Pancreas (tissue), 10 donors: ENCODE measurements around the gene TPP1. TPM values are rescaled to one million over a fixed set of nuclear protein-coding genes. Genes with fewer than 3 reads are reported as not detected.

Experiments used
- ATAC-seq, 4 donors: fragments of 200-7000 bp; cut with Tn5 transposase; one replicate each; pipeline versions ENCODE4 v1.8.0 to v1.9.1; 2020; ENCODE audit warnings: mild to moderate bottlenecking in 4 of 4, moderate library complexity in 4 of 4
- DNase-seq, 6 donors: peaks; one replicate each; pipeline ENCODE4 v3.0.0-alpha.2; 2020
- FAIRE-seq: peaks from 2 replicates; lab custom pipeline; 2012; peaks lifted over from hg19 to GRCh38; lab: Jason Lieb, UNC
- H3K27ac ChIP-seq, 4 donors: fragments of 200-600 bp; sonication (generic); 1 replicate in 3 of 4; 2 replicates in 1 of 4; pipeline versions ENCODE4 v1.5.0 to v1.8.0; 2020
- H3K27me3 ChIP-seq, 4 donors: fragments of 200-600 bp; one replicate each; pipeline ENCODE4 v1.8.0; 2021
- H3K36me3 ChIP-seq, 3 donors: fragments of 200-600 bp; sonication (generic) in 1 of 3; one replicate each; pipeline versions ENCODE4 v1.5.0 to v1.8.0; 2020 to 2021
- H3K4me1 ChIP-seq, 3 donors: fragments of 200-600 bp; one replicate each; pipeline ENCODE4 v1.8.0; 2021
- H3K4me3 ChIP-seq, 4 donors: fragments of 200-600 bp; sonication (generic) in 2 of 4; one replicate each; pipeline versions ENCODE4 v1.5.0 to v1.8.0; 2020 to 2021
- H3K9me3 ChIP-seq, 4 donors: fragments of 200-600 bp; one replicate each; pipeline ENCODE4 v1.8.0; 2021
- WGBS, 2 donors: extraction: QIAGEN DNeasy Blood & Tissue Kit; methylation state at CpG; one replicate each; pipeline ENCODE4 v1.1.7; 2013; 5-methylcytosine and 5-hydroxymethylcytosine counted together
- intact Hi-C, 3 donors: fragments of 100-400 bp; cut with DNase I; formaldehyde crosslinking; loops; one replicate each; pipeline versions ENCODE4 v1.11.1 to v1.14.2; 2022
- polyA plus RNA-seq, 2 donors: library from polyadenylated mRNA; stranded (reverse); fragments of 200-250 nt; gene quantifications; one replicate each; pipeline ENCODE4 v1.2.3, GENCODE V29; 2013
- total RNA-seq, 6 donors: library from RNA; stranded (reverse); fragmentation: NEBNext Ultra II Directional in 4 of 6; extraction: Animal tissue kit (Norgen Biotek cat#: 25700) in 4 of 6; gene quantifications; one replicate each; pipeline versions ENCODE4 v1.2.1 to v1.2.4, GENCODE V29; 2021 to 2023
- TF ChIP-seq, protein P1 (sequence below), 4 donors: fragments of 200-600 bp; sonication (generic) in 3 of 4; IDR thresholded peaks; one replicate each; pipeline versions ENCODE4 v1.5.0 to v1.8.0; 2021; ENCODE audit warnings: antibody characterized with exemption in 4 of 4
- donor health status: healthy with polysubstance abuse.
- donor health status: DM: no; HTN: no; CAD: no; lungs with moderate emphysema.
- donor health status: DM: no; HTN: no; CAD: no.
- donor health status: control.
- donor health status: control.
- donor health status: Bipolar disorder and iron deficiency.
- donor health status: DM: yes; HTN: yes; CAD: no.
- donor health status: DM: no; HTN: no; CAD: no.
- donor health status: DM: no; HTN: no; CAD: no.
- donor health status: DM: yes; HTN: yes; CAD: no.

TPP1 gene
- total and polyA plus RNA-seq, 8 donors = 19.6 to 88.6 (median 24.6) TPM

DNA sequence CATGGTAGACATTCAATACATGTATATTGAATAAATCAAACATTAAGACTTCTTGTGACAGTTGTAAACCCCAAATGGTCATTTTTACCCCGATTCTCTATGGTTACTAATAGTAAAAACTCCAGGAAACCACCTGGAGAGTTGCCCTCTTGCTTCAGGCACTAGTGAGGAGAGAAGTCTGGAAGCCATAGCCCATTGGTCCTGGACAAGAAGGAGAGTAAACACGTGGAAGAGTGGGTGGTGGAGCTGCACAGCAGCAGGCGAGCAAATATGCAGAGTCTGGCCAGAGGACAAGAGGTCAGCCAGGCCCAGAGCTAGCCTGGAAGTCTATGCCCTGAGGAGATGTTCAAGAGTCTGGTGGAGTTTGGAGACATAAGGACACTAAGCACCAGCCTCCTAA is 18.6 kb upstream of the TPP1 start:
- Histone ChIP-seq H3K9me3 (no peaks in the 10 kb centered on the region), H3K4me1 (peaks cover 0 to 21% (median 18%) of the 10 kb centered on the region in 3 donors), H3K4me3 (no peak overlapping the region), H3K27ac (no peak overlapping the region), H3K27me3 (no peaks in the 10 kb centered on the region), H3K36me3 (no peaks in the 10 kb centered on the region)
- intact Hi-C loops = no loop called here
- ATAC-seq (peak in 3 of 4 donors; percentile 40 to 89 (median 75)), DNase-seq (peak in 3 of 6 donors; percentile 10 to 61 (median 15)), FAIRE-seq (no peak)
- TF ChIP-seq, protein P1, sequence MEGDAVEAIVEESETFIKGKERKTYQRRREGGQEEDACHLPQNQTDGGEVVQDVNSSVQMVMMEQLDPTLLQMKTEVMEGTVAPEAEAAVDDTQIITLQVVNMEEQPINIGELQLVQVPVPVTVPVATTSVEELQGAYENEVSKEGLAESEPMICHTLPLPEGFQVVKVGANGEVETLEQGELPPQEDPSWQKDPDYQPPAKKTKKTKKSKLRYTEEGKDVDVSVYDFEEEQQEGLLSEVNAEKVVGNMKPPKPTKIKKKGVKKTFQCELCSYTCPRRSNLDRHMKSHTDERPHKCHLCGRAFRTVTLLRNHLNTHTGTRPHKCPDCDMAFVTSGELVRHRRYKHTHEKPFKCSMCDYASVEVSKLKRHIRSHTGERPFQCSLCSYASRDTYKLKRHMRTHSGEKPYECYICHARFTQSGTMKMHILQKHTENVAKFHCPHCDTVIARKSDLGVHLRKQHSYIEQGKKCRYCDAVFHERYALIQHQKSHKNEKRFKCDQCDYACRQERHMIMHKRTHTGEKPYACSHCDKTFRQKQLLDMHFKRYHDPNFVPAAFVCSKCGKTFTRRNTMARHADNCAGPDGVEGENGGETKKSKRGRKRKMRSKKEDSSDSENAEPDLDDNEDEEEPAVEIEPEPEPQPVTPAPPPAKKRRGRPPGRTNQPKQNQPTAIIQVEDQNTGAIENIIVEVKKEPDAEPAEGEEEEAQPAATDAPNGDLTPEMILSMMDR (IDR thresholded peaks at IDR 0.05) = no peak
- WGBS, 2 donors = 11 to 12% methylated on average over 3 of the region's 3 CpGs

DNA sequence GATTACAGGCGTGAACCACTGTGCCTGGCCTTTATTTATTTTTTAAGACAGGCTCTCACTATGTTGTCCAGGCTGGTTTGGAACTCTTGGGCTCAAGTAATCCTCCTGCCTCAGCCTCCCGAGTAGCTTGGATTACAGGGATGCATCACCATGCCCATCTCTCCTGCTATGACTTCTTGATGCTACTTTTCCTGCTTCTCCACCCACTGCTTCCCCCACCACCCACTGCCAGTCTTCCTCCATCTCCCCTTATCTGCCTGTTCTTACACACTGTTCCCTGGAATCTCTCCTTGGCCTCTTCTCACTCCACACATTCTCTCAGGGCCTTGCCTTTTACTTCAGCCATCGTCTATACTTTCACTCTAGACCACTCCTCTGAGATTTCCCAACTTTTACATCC is 17.3 kb upstream of the TPP1 start:
- Histone ChIP-seq H3K4me1 (peaks cover 0 to 21% (median 18%) of the 10 kb centered on the region in 3 donors), H3K9me3 (no peaks in the 10 kb centered on the region), H3K27me3 (no peaks in the 10 kb centered on the region), H3K36me3 (no peaks in the 10 kb centered on the region), H3K27ac (peak overlapping the region in 3 of 4 donors; percentile 14 to 67 (median 60)), H3K4me3 (no peak overlapping the region)
- DNase-seq (no peak), ATAC-seq (no peak), FAIRE-seq (no peak)
- TF ChIP-seq, protein P1 (IDR thresholded peaks at IDR 0.05) = no peak
- intact Hi-C loops = no loop called here
- 88 to 98% methylated on average over 3 of the region's 3 CpGs for WGBS, 2 donors

DNA sequence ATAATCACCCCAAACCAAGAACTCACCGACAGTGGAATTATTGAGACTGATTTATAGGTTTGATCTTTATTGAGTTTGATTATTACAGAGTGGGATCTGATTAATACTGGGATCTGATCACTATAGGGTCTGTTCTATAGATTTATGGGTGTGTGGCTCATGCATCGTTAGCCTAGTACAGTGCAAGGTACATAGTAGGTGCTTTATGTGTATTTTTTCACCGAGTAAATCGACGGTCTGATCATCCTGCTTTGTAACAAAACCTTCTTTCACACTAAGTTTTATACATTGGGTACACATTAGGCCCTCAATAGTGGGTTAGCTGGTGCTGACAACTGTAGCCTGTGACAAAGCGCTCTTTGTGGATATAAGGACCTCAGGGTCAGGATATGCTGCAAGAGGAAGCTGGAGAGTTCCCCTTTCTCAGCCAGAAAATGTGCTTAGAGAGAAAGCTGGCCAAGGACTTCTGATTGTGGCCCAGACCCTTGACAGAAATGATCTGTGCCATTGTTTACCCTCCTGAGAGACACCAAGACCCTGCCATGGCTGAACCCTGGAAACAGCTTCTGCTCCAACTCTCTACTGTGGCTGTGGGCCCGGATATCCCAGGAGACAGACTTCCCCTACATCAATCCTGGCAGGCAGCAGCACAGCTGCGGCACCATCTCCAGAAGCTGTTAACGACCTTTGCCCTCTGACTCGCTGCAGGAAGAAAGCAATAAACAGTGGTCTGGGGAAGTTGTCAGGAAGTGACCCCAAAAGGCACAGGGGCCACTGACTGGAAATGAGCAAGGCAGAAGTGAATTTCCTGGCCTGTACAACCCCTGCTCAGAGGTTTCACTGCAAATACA is 16.1 kb upstream of the TPP1 start:
- Histone ChIP-seq H3K36me3 (no peaks in the 10 kb centered on the region), H3K9me3 (no peaks in the 10 kb centered on the region), H3K27ac (peak overlapping the region; percentile 11 to 67 (median 37)), H3K4me3 (no peak overlapping the region), H3K4me1 (peaks cover 0 to 21% (median 18%) of the 10 kb centered on the region in 3 donors), H3K27me3 (no peaks in the 10 kb centered on the region)
- peak; percentile 41 to 54 (median 44) for ATAC-seq
- no peak for FAIRE-seq
- TF ChIP-seq, protein P1 (IDR thresholded peaks at IDR 0.05) = no peak
- DNase-seq = no peak
- intact Hi-C loops = no loop called here
- WGBS, 2 donors = 34 to 35% methylated on average over 10 of the region's 10 CpGs

DNA sequence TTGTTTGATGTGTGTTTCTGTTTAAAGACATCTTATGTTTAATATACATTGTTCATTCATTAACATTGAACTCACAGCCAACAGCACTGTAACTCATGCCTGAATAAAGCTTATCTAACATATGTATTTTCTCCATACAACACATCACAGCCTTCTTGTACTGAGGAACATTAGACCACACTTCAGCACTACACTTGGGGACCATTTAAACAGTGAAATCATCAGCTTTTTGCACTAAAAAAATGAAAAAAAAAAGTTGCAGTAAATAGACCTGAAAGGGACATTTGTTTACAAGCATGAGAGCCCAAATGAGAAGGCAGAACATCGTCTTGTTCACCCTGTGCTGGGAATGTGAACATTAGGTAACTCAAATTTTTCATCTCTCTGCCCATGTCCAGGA is 15.3 kb upstream of the TPP1 start:
- Histone ChIP-seq H3K27ac (peak overlapping the region in 3 of 4 donors; percentile 42 to 67 (median 60)), H3K36me3 (no peaks in the 10 kb centered on the region), H3K27me3 (no peaks in the 10 kb centered on the region), H3K4me3 (no peak overlapping the region), H3K9me3 (no peaks in the 10 kb centered on the region), H3K4me1 (peaks cover 0 to 21% (median 18%) of the 10 kb centered on the region in 3 donors)
- ATAC-seq (peak in 2 of 4 donors; percentile 33 to 49), DNase-seq (no peak), FAIRE-seq (no peak)
- intact Hi-C loops = no loop called here
- 33 to 63% methylated on average over 1 of the region's 1 CpG for WGBS, 2 donors
- TF ChIP-seq, protein P1 (IDR thresholded peaks at IDR 0.05) = no peak
